ENCODE data around the gene DNAH3. TPM values are rescaled to one million over a fixed set of nuclear protein-coding genes. Genes with fewer than 3 reads are reported as not detected.
A peak's percentile ranks its signal among the peaks of the same experiment; 100 is the strongest.

Gene DNAH3
- total RNA-seq, 1 experiment from 2014 or later: 4.4 TPM

- peaks cover 17% of the 10 kb centered on the region for H3K4me1 Mint-ChIP-seq (ENCODE audit: low read depth, unreplicated experiment)
- BruUV-seq (replicated peaks): no TSS peak
- H3K4me3 Mint-ChIP-seq (ENCODE audit: unreplicated experiment): no peak overlapping the region
- no peak for DNase-seq
- Histone ChIP-seq H3K4me1 (peaks cover 22% of the 10 kb centered on the region), H3K9me3 (no peaks in the 10 kb centered on the region), H3K36me3 (ENCODE audit: control insufficient read depth, insufficient read depth, low read length) (no peaks in the 10 kb centered on the region; the same call in 1 of the 2 replicates), H3K4me3 (ENCODE audit: low read depth, low read length) (no peak overlapping the region), H3K27me3 (replicated peaks; ENCODE audit: control insufficient read depth, insufficient read depth, low read length) (no peaks in the 10 kb centered on the region)
- ChIA-PET POLR2A (no interaction called here), CTCF (no interaction called here)
- no peak overlapping the region for H3K27ac Mint-ChIP-seq (ENCODE audit: unreplicated experiment)
- intact Hi-C loops (cut with micrococcal nuclease; ENCODE audit: unreplicated experiment): no loop called here
- H3K36me3 Mint-ChIP-seq (ENCODE audit: insufficient read depth, unreplicated experiment): peaks cover 51% of the 10 kb centered on the region
- no peaks in the 10 kb centered on the region for H3K9me3 Mint-ChIP-seq (ENCODE audit: unreplicated experiment)
- no peaks in the 10 kb centered on the region for H3K27me3 Mint-ChIP-seq (ENCODE audit: insufficient read depth, unreplicated experiment)
- TF ChIP-seq, protein P1, sequence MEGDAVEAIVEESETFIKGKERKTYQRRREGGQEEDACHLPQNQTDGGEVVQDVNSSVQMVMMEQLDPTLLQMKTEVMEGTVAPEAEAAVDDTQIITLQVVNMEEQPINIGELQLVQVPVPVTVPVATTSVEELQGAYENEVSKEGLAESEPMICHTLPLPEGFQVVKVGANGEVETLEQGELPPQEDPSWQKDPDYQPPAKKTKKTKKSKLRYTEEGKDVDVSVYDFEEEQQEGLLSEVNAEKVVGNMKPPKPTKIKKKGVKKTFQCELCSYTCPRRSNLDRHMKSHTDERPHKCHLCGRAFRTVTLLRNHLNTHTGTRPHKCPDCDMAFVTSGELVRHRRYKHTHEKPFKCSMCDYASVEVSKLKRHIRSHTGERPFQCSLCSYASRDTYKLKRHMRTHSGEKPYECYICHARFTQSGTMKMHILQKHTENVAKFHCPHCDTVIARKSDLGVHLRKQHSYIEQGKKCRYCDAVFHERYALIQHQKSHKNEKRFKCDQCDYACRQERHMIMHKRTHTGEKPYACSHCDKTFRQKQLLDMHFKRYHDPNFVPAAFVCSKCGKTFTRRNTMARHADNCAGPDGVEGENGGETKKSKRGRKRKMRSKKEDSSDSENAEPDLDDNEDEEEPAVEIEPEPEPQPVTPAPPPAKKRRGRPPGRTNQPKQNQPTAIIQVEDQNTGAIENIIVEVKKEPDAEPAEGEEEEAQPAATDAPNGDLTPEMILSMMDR (IDR thresholded peaks at IDR 0.05; ENCODE audit: insufficient read depth in 1 of 2, low read depth in 1 of 2, low read length in 1 of 2, severe bottlenecking in 1 of 2, unreplicated experiment in 1 of 2): no peak
Measured at GRCh38 chr16:20894388-20894787, 256.3 kb downstream of the DNAH3 start.

- Histone ChIP-seq H3K4me3 (ENCODE audit: low read depth, low read length) (no peak overlapping the region), H3K27me3 (replicated peaks; ENCODE audit: control insufficient read depth, insufficient read depth, low read length) (no peaks in the 10 kb centered on the region), H3K9me3 (no peaks in the 10 kb centered on the region), H3K36me3 (ENCODE audit: control insufficient read depth, insufficient read depth, low read length) (no peaks in the 10 kb centered on the region; the same call in 1 of the 2 replicates), H3K4me1 (peaks cover 21% of the 10 kb centered on the region)
- intact Hi-C loops (cut with micrococcal nuclease; ENCODE audit: unreplicated experiment): no loop called here
- TF ChIP-seq, protein P1 (IDR thresholded peaks at IDR 0.05; ENCODE audit: insufficient read depth in 1 of 2, low read depth in 1 of 2, low read length in 1 of 2, severe bottlenecking in 1 of 2, unreplicated experiment in 1 of 2): no peak
- peak in 1 of 2 experiments; percentile 32 for DNase-seq
- no TSS peak for BruUV-seq (replicated peaks)
- Mint-ChIP-seq H3K4me1 (ENCODE audit: low read depth, unreplicated experiment) (no peaks in the 10 kb centered on the region), H3K9me3 (ENCODE audit: unreplicated experiment) (no peaks in the 10 kb centered on the region), H3K4me3 (ENCODE audit: unreplicated experiment) (no peak overlapping the region), H3K36me3 (ENCODE audit: insufficient read depth, unreplicated experiment) (peaks cover 25% of the 10 kb centered on the region), H3K27me3 (ENCODE audit: insufficient read depth, unreplicated experiment) (no peaks in the 10 kb centered on the region), H3K27ac (ENCODE audit: unreplicated experiment) (no peak overlapping the region)
- ChIA-PET POLR2A (interaction anchor here (0.7 to 1.5 kb wide), 2 partner anchors 7 to 10 kb away, joined by 5 to 7 read pairs; partner anchors contain the start of genes DCUN1D3 and LYRM1), CTCF (interaction anchor here (0.9 kb wide), 1 partner anchor 11 kb away, joined by 3 read pairs; the partner anchor contains the start of gene LYRM1)
Measured at GRCh38 chr16:20889625-20890275, 260.9 kb downstream of the DNAH3 start.

- intact Hi-C loops (cut with micrococcal nuclease; ENCODE audit: unreplicated experiment): no loop called here
Measured at GRCh38 chr16:20887207-20887606, 263.4 kb downstream of the DNAH3 start.

More at GRCh38 chr16:20887207-20887606, 263.4 kb downstream of the DNAH3 start:
- Histone ChIP-seq H3K4me3 (ENCODE audit: low read depth, low read length) (no peak overlapping the region), H3K9me3 (no peaks in the 10 kb centered on the region), H3K4me1 (peaks cover 28% of the 10 kb centered on the region), H3K27me3 (replicated peaks; ENCODE audit: control insufficient read depth, insufficient read depth, low read length) (no peaks in the 10 kb centered on the region), H3K36me3 (ENCODE audit: control insufficient read depth, insufficient read depth, low read length) (no peaks in the 10 kb centered on the region)
- H3K9me3 Mint-ChIP-seq (ENCODE audit: unreplicated experiment): no peaks in the 10 kb centered on the region
- ChIA-PET CTCF (no interaction called here), POLR2A (no interaction called here)
- peaks cover 17% of the 10 kb centered on the region for H3K36me3 Mint-ChIP-seq (ENCODE audit: insufficient read depth, unreplicated experiment)
- no peak for DNase-seq
- H3K4me1 Mint-ChIP-seq (ENCODE audit: low read depth, unreplicated experiment): peaks cover 7% of the 10 kb centered on the region
- TF ChIP-seq, protein P1 (IDR thresholded peaks at IDR 0.05; ENCODE audit: insufficient read depth in 1 of 2, low read depth in 1 of 2, low read length in 1 of 2, severe bottlenecking in 1 of 2, unreplicated experiment in 1 of 2): no peak
- no peak overlapping the region for H3K4me3 Mint-ChIP-seq (ENCODE audit: unreplicated experiment)
- H3K27ac Mint-ChIP-seq (ENCODE audit: unreplicated experiment): peak overlapping the region; percentile 39
- no TSS peak for BruUV-seq (replicated peaks)
- no peaks in the 10 kb centered on the region for H3K27me3 Mint-ChIP-seq (ENCODE audit: insufficient read depth, unreplicated experiment)

Measured in Caco-2 (cell line).